Gastroesophageal sphincter (tissue), 4 donors: Measurements from ENCODE around the gene GNLY. TPM values are rescaled to one million over a fixed set of nuclear protein-coding genes. Genes with fewer than 3 reads are reported as not detected.

ENCODE experiments used
- ATAC-seq: fragments of 150-250 bp; one replicate; pipeline ENCODE4 v1.9.1; 2016; ENCODE audit warnings: mild to moderate bottlenecking, moderate library complexity
- H3K27ac ChIP-seq, 4 donors: fragments of 200-600 bp; sonication (generic) in 3 of 4; 1 replicate in 3 of 4; 2 replicates in 1 of 4; pipeline ENCODE4 v1.5.1; 2016 to 2019
- H3K27me3 ChIP-seq: fragments of 200-600 bp; sonication (generic); one replicate; pipeline ENCODE4 v1.5.1; 2019
- H3K36me3 ChIP-seq, 2 donors: fragments of 200-600 bp; sonication (generic); one replicate each; pipeline ENCODE4 v1.5.1; 2019; ENCODE audit warnings: control low read depth in 1 of 2
- H3K4me1 ChIP-seq, 3 donors: fragments of 200-600 bp; sonication (generic); 1 replicate in 2 of 3; 2 replicates in 1 of 3; pipeline ENCODE4 v1.5.1; 2016 to 2019; ENCODE audit warnings: control low read depth in 2 of 3
- H3K4me3 ChIP-seq, 2 donors: fragments of 200-600 bp; sonication (generic); one replicate each; pipeline ENCODE4 v1.5.1; 2019; ENCODE audit warnings: mild to moderate bottlenecking in 1 of 2, moderate library complexity in 1 of 2
- H3K9me3 ChIP-seq, 3 donors: fragments of 200-600 bp; sonication (generic); one replicate each; pipeline ENCODE4 v1.5.1; 2017 to 2019; ENCODE audit warnings: control low read depth in 2 of 3
- CTCF ChIP-seq, 4 experiments: fragments of 200-600 bp in 2 of 4; fragments of 450-650 bp in 2 of 4; sonication (generic) in 1 of 4; IDR thresholded peaks; one replicate each; pipeline ENCODE4 v1.5.1; 2017 to 2019; ENCODE audit warnings: antibody characterized with exemption in 4 of 4, mild to moderate bottlenecking in 2 of 4, moderate library complexity in 2 of 4
- EP300 ChIP-seq: sonication (generic); formaldehyde crosslinking; IDR thresholded peaks from one replicate; pipeline ENCODE4 v1.6.1; 2017; ENCODE audit warnings: antibody characterized with exemption, mild to moderate bottlenecking
- POLR2A ChIP-seq, 2 donors: fragments of 450-650 bp; IDR thresholded peaks; one replicate each; pipeline ENCODE4 v1.6.1; 2017; ENCODE audit warnings: antibody characterized with exemption in 2 of 2, mild to moderate bottlenecking in 2 of 2, moderate library complexity in 1 of 2
- POLR2AphosphoS5 ChIP-seq: sonication (generic); formaldehyde crosslinking; IDR thresholded peaks from one replicate; pipeline ENCODE4 v1.6.1; 2017; ENCODE audit warnings: antibody characterized with exemption
- WGBS, 2 donors: methylation state at CpG; one replicate each; pipeline ENCODE4 v1.1.5; 2018; ENCODE audit warnings: low coverage in 1 of 2; 5-methylcytosine and 5-hydroxymethylcytosine counted together
- total RNA-seq, 4 donors: library from RNA; depleted of rRNA; stranded (reverse); fragments of >200 nt; gene quantifications; one replicate each; pipeline ENCODE4 v1.1.0, GENCODE V29; 2016

Gene GNLY
- total RNA-seq, 4 donors from 2014 or later = 0.54 to 3.1 TPM; not detected in 2

- no peaks in the 10 kb centered on the region for H3K36me3 ChIP-seq
- peak; percentile 48 for TF ChIP-seq POLR2AphosphoS5
- no peak for TF ChIP-seq POLR2A (IDR thresholded peaks at IDR 0.05)
- TF ChIP-seq CTCF (IDR thresholded peaks at IDR 0.05) = no peak
- TF ChIP-seq EP300 = no peak
- WGBS, 2 donors = 27 to 33% methylated on average over 6 to 7 of the region's 10 CpGs
- H3K27me3 ChIP-seq = no peaks in the 10 kb centered on the region
- peak; percentile 49 for ATAC-seq
- peak overlapping the region; percentile 34 to 95 (median 88) for H3K27ac ChIP-seq
- peaks cover 23 to 89% (median 66%) of the 10 kb centered on the region in 3 donors for H3K4me1 ChIP-seq
- H3K9me3 ChIP-seq = no peaks in the 10 kb centered on the region
- no peak overlapping the region for H3K4me3 ChIP-seq
Observed at GRCh38 chr2:85744741-85745601, 50.8 kb downstream of the GNLY start.

DNA sequence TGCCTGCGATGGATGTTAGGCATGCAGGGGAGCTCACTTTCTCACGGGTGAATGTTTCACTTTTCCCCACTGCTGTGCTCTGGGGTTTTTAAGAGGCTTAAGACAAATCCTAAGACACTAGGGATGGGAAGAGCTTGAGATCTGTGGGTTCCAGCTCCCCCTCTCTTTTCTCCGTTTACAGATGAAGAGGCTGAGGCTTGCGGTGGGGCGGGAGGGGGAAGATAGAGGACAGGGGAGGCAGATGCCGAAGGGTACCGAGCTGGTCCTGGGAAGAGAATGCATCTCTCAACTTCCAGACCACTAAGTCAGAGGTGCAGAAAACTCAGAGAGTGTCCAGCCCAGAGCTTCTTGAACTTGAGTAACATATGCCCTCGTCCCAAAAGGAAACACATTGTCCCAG is 51.5 kb downstream of the GNLY start:
- Histone ChIP-seq H3K36me3 (no peaks in the 10 kb centered on the region), H3K27ac (peak overlapping the region; percentile 34 to 95 (median 88)), H3K4me1 (peaks cover 23 to 89% (median 72%) of the 10 kb centered on the region in 3 donors), H3K27me3 (no peaks in the 10 kb centered on the region), H3K9me3 (no peaks in the 10 kb centered on the region), H3K4me3 (no peak overlapping the region)
- TF ChIP-seq POLR2AphosphoS5 (no peak), CTCF (IDR thresholded peaks at IDR 0.05) (no peak), POLR2A (IDR thresholded peaks at IDR 0.05) (no peak), EP300 (no peak)
- WGBS, 2 donors = 25 to 56% methylated on average over 2 to 3 of the region's 8 CpGs
- ATAC-seq = no peak

GRCh38 chr2:85746321-85747004 is 52.3 kb downstream of the GNLY start:
- peaks cover 22 to 89% (median 72%) of the 10 kb centered on the region in 3 donors for H3K4me1 ChIP-seq
- H3K27ac ChIP-seq = peak overlapping the region in 3 of 4 donors; percentile 85 to 95 (median 91)
- no peaks in the 10 kb centered on the region for H3K27me3 ChIP-seq
- H3K36me3 ChIP-seq = no peaks in the 10 kb centered on the region
- 85 to 93% methylated on average over 2 to 5 of the region's 8 CpGs for WGBS, 2 donors
- no peak for ATAC-seq
- no peaks in the 10 kb centered on the region for H3K9me3 ChIP-seq
- TF ChIP-seq POLR2A (IDR thresholded peaks at IDR 0.05) = no peak
- no peak for TF ChIP-seq EP300
- no peak for TF ChIP-seq CTCF (IDR thresholded peaks at IDR 0.05)
- TF ChIP-seq POLR2AphosphoS5 = no peak
- no peak overlapping the region for H3K4me3 ChIP-seq

GRCh38 chr2:85747441-85747840 is 53.3 kb downstream of the GNLY start:
- Histone ChIP-seq H3K27me3 (no peaks in the 10 kb centered on the region), H3K9me3 (no peaks in the 10 kb centered on the region), H3K4me1 (peaks cover 15 to 89% (median 71%) of the 10 kb centered on the region in 3 donors), H3K27ac (peak overlapping the region in 3 of 4 donors; percentile 17 to 85 (median 78)), H3K4me3 (no peak overlapping the region), H3K36me3 (no peaks in the 10 kb centered on the region)
- no peak for ATAC-seq
- TF ChIP-seq CTCF (IDR thresholded peaks at IDR 0.05) (no peak), POLR2AphosphoS5 (no peak), EP300 (no peak), POLR2A (IDR thresholded peaks at IDR 0.05) (no peak)
- 100% methylated on average over 2 of the region's 3 CpGs; no CpG with 5 or more reads in 1 of the 2 donors for WGBS, 2 donors
